22Rv1 (cell line): ENCODE data around the gene CPNE4.

Experiments
- CTCF ChIP-seq: fragments of 450-650 bp; IDR thresholded peaks from 2 replicates; pipeline ENCODE4 v1.5.1; 2017; ENCODE audit warnings: mild to moderate bottlenecking
- ZFX ChIP-seq: fragments of 450-650 bp; IDR thresholded peaks from 2 replicates; pipeline ENCODE4 v1.6.1; 2017; ENCODE audit warnings: antibody characterized with exemption, borderline replicate concordance

DNA sequence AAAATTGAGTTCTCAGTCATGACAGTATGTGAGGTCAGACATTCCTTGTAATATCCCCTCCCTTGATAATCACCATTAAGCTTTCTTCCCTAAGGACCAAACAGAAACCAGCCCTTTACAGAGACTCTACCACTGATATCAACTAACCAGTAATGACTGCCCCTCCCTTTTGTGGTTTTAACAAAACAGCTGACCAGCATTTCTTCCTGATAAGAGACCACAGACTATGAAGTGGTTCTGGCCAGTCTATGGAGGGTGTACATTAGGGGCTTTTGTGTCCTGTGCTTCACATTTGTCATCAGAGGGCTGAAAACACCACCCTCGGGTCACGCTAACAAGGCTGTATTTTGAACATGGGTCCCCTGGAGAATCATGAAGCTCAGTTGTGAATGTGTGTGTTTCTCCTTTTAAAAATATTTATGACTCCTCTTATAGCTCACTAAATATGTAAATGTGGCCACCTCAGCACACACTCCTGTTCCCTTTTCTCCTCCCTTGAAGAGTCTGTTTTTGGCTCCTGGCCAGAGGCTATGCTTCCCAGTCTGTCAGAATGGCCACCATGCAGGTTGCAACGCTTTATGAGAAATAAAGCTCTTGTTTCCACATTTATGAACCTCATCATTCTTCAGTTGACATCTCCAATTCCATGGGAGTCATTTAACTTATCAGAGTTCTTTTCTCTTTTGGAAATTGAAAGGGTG is 239.3 kb downstream of the CPNE4 start:
- TF ChIP-seq CTCF (no peak), ZFX (no peak)
